Neuronal stem cell (in vitro differentiated cells): Measurements from ENCODE around the gene AUTS2.

Experiments used
- DNase-seq: peaks from one replicate; pipeline ENCODE4 v3.0.0-alpha.2; 2013; ENCODE audit warnings: low spot score
- H2AFZ ChIP-seq: one replicate; pipeline ENCODE4 v1.6.1; 2013; ENCODE audit warnings: mild to moderate bottlenecking, low read length, inconsistent platforms
- H2AK5ac ChIP-seq: 2 replicates; pipeline ENCODE4 v1.6.1; 2013; ENCODE audit warnings: low read depth, mild to moderate bottlenecking, inconsistent platforms, low read length, moderate library complexity, mixed read lengths
- H2BK120ac ChIP-seq: 2 replicates; pipeline ENCODE4 v1.6.1; 2013; ENCODE audit warnings: low read depth, mild to moderate bottlenecking, inconsistent platforms, low read length, moderate library complexity, mixed read lengths
- H2BK12ac ChIP-seq: one replicate; pipeline ENCODE4 v1.6.1; 2013; ENCODE audit warnings: low read length, inconsistent platforms
- H2BK15ac ChIP-seq: 2 replicates; pipeline ENCODE4 v1.6.1; 2013; ENCODE audit warnings: mild to moderate bottlenecking, low read length, inconsistent platforms, mixed read lengths
- H2BK5ac ChIP-seq: one replicate; pipeline ENCODE4 v1.6.1; 2013; ENCODE audit warnings: inconsistent platforms, mild to moderate bottlenecking, low read length, moderate library complexity
- H3K14ac ChIP-seq: one replicate; pipeline ENCODE4 v1.6.1; 2013; ENCODE audit warnings: low read length, inconsistent platforms
- H3K18ac ChIP-seq: 2 replicates; pipeline ENCODE4 v1.6.1; 2013; ENCODE audit warnings: low read length, inconsistent platforms
- H3K23ac ChIP-seq: 2 replicates; pipeline ENCODE4 v1.6.1; 2013; ENCODE audit warnings: low read depth, mild to moderate bottlenecking, mixed read lengths, low read length, inconsistent platforms; ENCODE audit not compliant: poor library complexity
- H3K27ac ChIP-seq: replicated peaks from 3 replicates; pipeline ENCODE4 v1.5.1; 2013; ENCODE audit warnings: low read length, inconsistent platforms
- H3K27me3 ChIP-seq, 3 experiments: 2 replicates each; pipeline ENCODE4 v1.6.1; 2013; ENCODE audit warnings: low read length in 3 of 3, mild to moderate bottlenecking in 2 of 3, inconsistent platforms in 1 of 3, low read depth in 1 of 3, mixed read lengths in 1 of 3, moderate library complexity in 1 of 3; ENCODE audit not compliant: control insufficient read depth in 3 of 3, insufficient read depth in 3 of 3
- H3K36me3 ChIP-seq, 2 donors: replicated peaks in 1 of 2; 2 replicates each; pipeline ENCODE4 v1.6.1; 2013; ENCODE audit warnings: low read length in 2 of 2; ENCODE audit not compliant: control insufficient read depth in 2 of 2, insufficient read depth in 2 of 2
- H3K4ac ChIP-seq: 2 replicates; pipeline ENCODE4 v1.6.1; 2013; ENCODE audit warnings: inconsistent platforms, mild to moderate bottlenecking, low read length, moderate library complexity
- H3K4me1 ChIP-seq, 2 donors: 1 replicate in 1 of 2; 2 replicates in 1 of 2; pipeline ENCODE4 v1.6.1; 2013; ENCODE audit warnings: low read length in 2 of 2, low read depth in 1 of 2; ENCODE audit not compliant: control insufficient read depth in 2 of 2, insufficient read depth in 1 of 2
- H3K4me2 ChIP-seq: one replicate; pipeline ENCODE4 v1.6.1; 2013; ENCODE audit warnings: mild to moderate bottlenecking, low read length, inconsistent platforms; ENCODE audit not compliant: insufficient read depth, poor library complexity, severe bottlenecking
- H3K4me3 ChIP-seq, 2 donors: 2 replicates each; pipeline ENCODE4 v1.5.1; 2013; ENCODE audit warnings: low read length in 2 of 2, mild to moderate bottlenecking in 2 of 2, inconsistent platforms in 1 of 2, moderate library complexity in 1 of 2
- H3K79me1 ChIP-seq: one replicate; pipeline ENCODE4 v1.6.1; 2013; ENCODE audit warnings: low read depth, mild to moderate bottlenecking, inconsistent platforms, low read length, moderate library complexity
- H3K9ac ChIP-seq: one replicate; pipeline ENCODE4 v1.6.1; 2013; ENCODE audit warnings: mild to moderate bottlenecking, low read depth, low read length, inconsistent platforms; ENCODE audit not compliant: poor library complexity
- H3K9me3 ChIP-seq, 2 donors: replicated peaks in 1 of 2; 2 replicates each; pipeline versions ENCODE3 to v1.6.1; 2013; ENCODE audit warnings: low read length in 2 of 2, mild to moderate bottlenecking in 2 of 2, inconsistent platforms in 1 of 2, low read depth in 1 of 2, mixed read lengths in 1 of 2, moderate library complexity in 1 of 2; ENCODE audit not compliant: control insufficient read depth in 2 of 2, insufficient read depth in 1 of 2
- H4K8ac ChIP-seq: one replicate; pipeline ENCODE4 v1.6.1; 2013; ENCODE audit warnings: low read depth, mild to moderate bottlenecking, inconsistent platforms, low read length, moderate library complexity
- H4K91ac ChIP-seq: one replicate; pipeline ENCODE4 v1.6.1; 2013; ENCODE audit warnings: low read length, low read depth, mild to moderate bottlenecking, inconsistent platforms; ENCODE audit not compliant: poor library complexity
- WGBS, 2 donors: extraction: QIAGEN DNeasy Blood & Tissue Kit; methylation state at CpG; one replicate each; pipeline ENCODE4 v1.1.7; 2013; ENCODE audit warnings: missing lambda C conversion rate in 2 of 2, mixed read lengths in 1 of 2; ENCODE audit not compliant: insufficient read length in 2 of 2, insufficient replicate concordance in 1 of 2; ENCODE audit errors: extremely low coverage in 2 of 2; 5-methylcytosine and 5-hydroxymethylcytosine counted together

AUTS2 gene

GRCh38 chr7:70294211-70294911 lies 696.1 kb downstream of the AUTS2 start:
- Histone ChIP-seq H3K27ac (no peak overlapping the region), H3K18ac (no peak overlapping the region), H2BK15ac (no peak overlapping the region), H3K14ac (no peak overlapping the region), H3K4me1 (no peaks in the 10 kb centered on the region), H3K79me1 (no peaks in the 10 kb centered on the region), H2AFZ (no peak overlapping the region), H3K36me3 (no peaks in the 10 kb centered on the region), H2BK5ac (no peak overlapping the region), H3K4me2 (no peak overlapping the region), H3K4me3 (no peak overlapping the region), H2AK5ac (no peak overlapping the region), H3K9ac (no peak overlapping the region), H3K4ac (no peak overlapping the region), H3K27me3 (no peaks in the 10 kb centered on the region), H3K9me3 (no peaks in the 10 kb centered on the region), H2BK120ac (no peak overlapping the region), H2BK12ac (no peak overlapping the region), H4K91ac (no peak overlapping the region), H3K23ac (no peak overlapping the region), H4K8ac (no peak overlapping the region)
- DNase-seq = no peak
- no CpG with 5 or more reads among the region's 9 CpGs for WGBS, 2 donors

- Histone ChIP-seq H4K91ac (no peak overlapping the region), H3K14ac (no peak overlapping the region), H2AFZ (no peak overlapping the region), H3K4me2 (no peak overlapping the region), H2BK120ac (no peak overlapping the region), H2BK15ac (no peak overlapping the region), H4K8ac (no peak overlapping the region), H3K9ac (no peak overlapping the region), H3K18ac (no peak overlapping the region), H3K9me3 (peaks cover 0 to under 1% of the 10 kb centered on the region in 2 donors), H2BK5ac (no peak overlapping the region), H3K36me3 (no peaks in the 10 kb centered on the region), H2AK5ac (no peak overlapping the region), H3K4me1 (peaks cover 0 to 2% of the 10 kb centered on the region in 2 donors), H3K79me1 (no peaks in the 10 kb centered on the region), H2BK12ac (no peak overlapping the region), H3K4me3 (no peak overlapping the region), H3K27me3 (no peaks in the 10 kb centered on the region), H3K27ac (no peak overlapping the region), H3K23ac (no peak overlapping the region), H3K4ac (no peak overlapping the region)
- no CpG with 5 or more reads among the region's 6 CpGs for WGBS, 2 donors
- DNase-seq = no peak
These were observed 700.7 kb downstream of the AUTS2 start for GRCh38 chr7:70298780-70299471.

- H3K14ac ChIP-seq = no peak overlapping the region
- H4K8ac ChIP-seq = no peak overlapping the region
- H3K4me2 ChIP-seq = no peak overlapping the region
- H2BK120ac ChIP-seq = no peak overlapping the region
- H3K4ac ChIP-seq = no peak overlapping the region
- H3K18ac ChIP-seq = no peak overlapping the region
- H2AK5ac ChIP-seq = no peak overlapping the region
- H3K9ac ChIP-seq = no peak overlapping the region
- no peak overlapping the region for H3K27ac ChIP-seq
- no peak overlapping the region for H4K91ac ChIP-seq
- peaks cover 0 to 2% of the 10 kb centered on the region in 2 donors for H3K4me1 ChIP-seq
- H3K79me1 ChIP-seq = no peaks in the 10 kb centered on the region
- H2AFZ ChIP-seq = no peak overlapping the region
- H3K23ac ChIP-seq = no peak overlapping the region
- H3K36me3 ChIP-seq = no peaks in the 10 kb centered on the region
- H3K4me3 ChIP-seq = no peak overlapping the region
- H2BK12ac ChIP-seq = no peak overlapping the region
- H3K9me3 ChIP-seq = peaks cover 0 to 1% of the 10 kb centered on the region in 2 donors
- no peak overlapping the region for H2BK5ac ChIP-seq
- no CpG with 5 or more reads among the region's 4 CpGs for WGBS, 2 donors
- no peak overlapping the region for H2BK15ac ChIP-seq
- DNase-seq = no peak
- H3K27me3 ChIP-seq = no peaks in the 10 kb centered on the region
These were observed 701.2 kb downstream of the AUTS2 start for GRCh38 chr7:70299472-70299807.

- Histone ChIP-seq H2AK5ac (no peak overlapping the region), H3K9me3 (peaks cover 0 to 1% of the 10 kb centered on the region in 2 donors), H3K4me2 (no peak overlapping the region), H3K18ac (no peak overlapping the region), H2BK5ac (no peak overlapping the region), H3K14ac (no peak overlapping the region), H2BK120ac (no peak overlapping the region), H2BK12ac (no peak overlapping the region), H2BK15ac (no peak overlapping the region), H3K79me1 (no peaks in the 10 kb centered on the region), H3K27me3 (no peaks in the 10 kb centered on the region), H4K91ac (no peak overlapping the region), H3K4ac (no peak overlapping the region), H3K23ac (no peak overlapping the region), H3K4me3 (no peak overlapping the region), H2AFZ (no peak overlapping the region), H4K8ac (no peak overlapping the region), H3K27ac (no peak overlapping the region), H3K36me3 (no peaks in the 10 kb centered on the region), H3K9ac (no peak overlapping the region), H3K4me1 (peaks cover 0 to 2% of the 10 kb centered on the region in 2 donors)
- WGBS, 2 donors = no CpG with 5 or more reads among the region's 6 CpGs
- no peak for DNase-seq
These were observed 703.5 kb downstream of the AUTS2 start for GRCh38 chr7:70301673-70302185.
